ENCODE data around the gene PRR20A.
"Not testable (repeated sequence)": the region's sequence is repeated elsewhere in the genome, so short reads cannot be mapped to it uniquely, and the experiment has no call there.

PRR20A gene

GRCh38 chr13:57140235-57140968 is at the start of gene PRR20A:
Gene PRR20A (plus strand): TSS chr13:57140918. CDS start chr13:57141305, 387 bp downstream.
- not testable (repeated sequence) for H3K36me3 ChIP-seq (ENCODE audit: control insufficient read depth, insufficient read depth, low read length); H3K27me3 ChIP-seq (ENCODE audit: control insufficient read depth, insufficient read depth, low read length); H3K4me1 ChIP-seq (ENCODE audit: control insufficient read depth, insufficient read depth, low read length); H3K9me3 ChIP-seq (ENCODE audit: control insufficient read depth, low read length); H3K9ac ChIP-seq (ENCODE audit: low read length); H3K4me3 ChIP-seq (ENCODE audit: low read length)

- H3K4me3 ChIP-seq (ENCODE audit: low read length), result no peak overlapping the region
- H3K36me3 ChIP-seq (ENCODE audit: control insufficient read depth, insufficient read depth, low read length), result no peaks in the 10 kb centered on the region
- no peaks in the 10 kb centered on the region for H3K4me1 ChIP-seq (ENCODE audit: control insufficient read depth, insufficient read depth, low read length)
- H3K9me3 ChIP-seq (ENCODE audit: control insufficient read depth, low read length), result no peaks in the 10 kb centered on the region
- no peak overlapping the region for H3K9ac ChIP-seq (ENCODE audit: low read length)
- H3K27me3 ChIP-seq (ENCODE audit: control insufficient read depth, insufficient read depth, low read length), result no peaks in the 10 kb centered on the region
Measured at GRCh38 chr13:57114945-57115344, 25.8 kb upstream of the PRR20A start.

GRCh38 chr13:57123681-57124080 is 17.0 kb upstream of the PRR20A start:
- Histone ChIP-seq H3K9me3 (ENCODE audit: control insufficient read depth, low read length) (no peaks in the 10 kb centered on the region), H3K4me3 (ENCODE audit: low read length) (no peak overlapping the region), H3K36me3 (ENCODE audit: control insufficient read depth, insufficient read depth, low read length) (no peaks in the 10 kb centered on the region), H3K4me1 (ENCODE audit: control insufficient read depth, insufficient read depth, low read length) (no peaks in the 10 kb centered on the region), H3K27me3 (ENCODE audit: control insufficient read depth, insufficient read depth, low read length) (no peaks in the 10 kb centered on the region), H3K9ac (ENCODE audit: low read length) (no peak overlapping the region)

- H3K9ac ChIP-seq (ENCODE audit: low read length), result no peak overlapping the region
- H3K9me3 ChIP-seq (ENCODE audit: control insufficient read depth, low read length), result no peaks in the 10 kb centered on the region
- no peaks in the 10 kb centered on the region for H3K4me1 ChIP-seq (ENCODE audit: control insufficient read depth, insufficient read depth, low read length)
- no peak overlapping the region for H3K4me3 ChIP-seq (ENCODE audit: low read length)
- no peaks in the 10 kb centered on the region for H3K36me3 ChIP-seq (ENCODE audit: control insufficient read depth, insufficient read depth, low read length)
- H3K27me3 ChIP-seq (ENCODE audit: control insufficient read depth, insufficient read depth, low read length), result no peaks in the 10 kb centered on the region
Measured at GRCh38 chr13:57128909-57129308, 11.8 kb upstream of the PRR20A start.

- no peak overlapping the region for H3K4me3 ChIP-seq (ENCODE audit: low read length)
- H3K4me1 ChIP-seq (ENCODE audit: control insufficient read depth, insufficient read depth, low read length), result no peaks in the 10 kb centered on the region
- H3K9me3 ChIP-seq (ENCODE audit: control insufficient read depth, low read length), result no peaks in the 10 kb centered on the region
- H3K9ac ChIP-seq (ENCODE audit: low read length), result no peak overlapping the region
- no peaks in the 10 kb centered on the region for H3K36me3 ChIP-seq (ENCODE audit: control insufficient read depth, insufficient read depth, low read length)
- no peaks in the 10 kb centered on the region for H3K27me3 ChIP-seq (ENCODE audit: control insufficient read depth, insufficient read depth, low read length)
Measured at GRCh38 chr13:57136093-57136492, 4.6 kb upstream of the PRR20A start.

GRCh38 chr13:57137585-57137984 is 3.1 kb upstream of the PRR20A start:
- no peaks in the 10 kb centered on the region for H3K27me3 ChIP-seq (ENCODE audit: control insufficient read depth, insufficient read depth, low read length)

GRCh38 chr13:57138988-57139387 is 1.7 kb upstream of the PRR20A start:
- no peaks in the 10 kb centered on the region for H3K9me3 ChIP-seq (ENCODE audit: control insufficient read depth, low read length)
- H3K36me3 ChIP-seq (ENCODE audit: control insufficient read depth, insufficient read depth, low read length), result no peaks in the 10 kb centered on the region
- H3K27me3 ChIP-seq (ENCODE audit: control insufficient read depth, insufficient read depth, low read length), result no peaks in the 10 kb centered on the region
- H3K9ac ChIP-seq (ENCODE audit: low read length), result no peak overlapping the region
- no peak overlapping the region for H3K4me3 ChIP-seq (ENCODE audit: low read length)
- H3K4me1 ChIP-seq (ENCODE audit: control insufficient read depth, insufficient read depth, low read length), result no peaks in the 10 kb centered on the region

More at GRCh38 chr13:57137585-57137984, 3.1 kb upstream of the PRR20A start:
- H3K36me3 ChIP-seq (ENCODE audit: control insufficient read depth, insufficient read depth, low read length), result no peaks in the 10 kb centered on the region
- H3K4me1 ChIP-seq (ENCODE audit: control insufficient read depth, insufficient read depth, low read length), result no peaks in the 10 kb centered on the region
- H3K9ac ChIP-seq (ENCODE audit: low read length), result no peak overlapping the region
- H3K4me3 ChIP-seq (ENCODE audit: low read length), result no peak overlapping the region
- H3K9me3 ChIP-seq (ENCODE audit: control insufficient read depth, low read length), result no peaks in the 10 kb centered on the region

GRCh38 chr13:57139781-57140180 is 937 bp upstream of the PRR20A start:
- not testable (repeated sequence) for H3K36me3 ChIP-seq (ENCODE audit: control insufficient read depth, insufficient read depth, low read length); H3K4me3 ChIP-seq (ENCODE audit: low read length); H3K9me3 ChIP-seq (ENCODE audit: control insufficient read depth, low read length); H3K9ac ChIP-seq (ENCODE audit: low read length); H3K27me3 ChIP-seq (ENCODE audit: control insufficient read depth, insufficient read depth, low read length); H3K4me1 ChIP-seq (ENCODE audit: control insufficient read depth, insufficient read depth, low read length)

- not testable (repeated sequence) for H3K9me3 ChIP-seq (ENCODE audit: control insufficient read depth, low read length); H3K36me3 ChIP-seq (ENCODE audit: control insufficient read depth, insufficient read depth, low read length); H3K27me3 ChIP-seq (ENCODE audit: control insufficient read depth, insufficient read depth, low read length); H3K4me3 ChIP-seq (ENCODE audit: low read length); H3K4me1 ChIP-seq (ENCODE audit: control insufficient read depth, insufficient read depth, low read length); H3K9ac ChIP-seq (ENCODE audit: low read length)
Measured at GRCh38 chr13:57147188-57147587, 6.5 kb downstream of the PRR20A start, which contains the start of gene PRR20B. Gene PRR20B (plus strand): TSS chr13:57147488. CDS start chr13:57147875, 387 bp downstream.

- H3K4me1 ChIP-seq (ENCODE audit: control insufficient read depth, insufficient read depth, low read length); H3K9me3 ChIP-seq (ENCODE audit: control insufficient read depth, low read length); H3K4me3 ChIP-seq (ENCODE audit: low read length); H3K36me3 ChIP-seq (ENCODE audit: control insufficient read depth, insufficient read depth, low read length); H3K27me3 ChIP-seq (ENCODE audit: control insufficient read depth, insufficient read depth, low read length); H3K9ac ChIP-seq (ENCODE audit: low read length): not testable (repeated sequence)
Measured at GRCh38 chr13:57148106-57148505, 7.4 kb downstream of the PRR20A start.

GRCh38 chr13:57153761-57154160 is 13.0 kb downstream of the PRR20A start, which contains the start of gene PRR20C:
Gene PRR20C (plus strand): TSS chr13:57154061. CDS start chr13:57154448, 387 bp downstream.
- H3K4me1 ChIP-seq (ENCODE audit: control insufficient read depth, insufficient read depth, low read length); H3K27me3 ChIP-seq (ENCODE audit: control insufficient read depth, insufficient read depth, low read length); H3K9me3 ChIP-seq (ENCODE audit: control insufficient read depth, low read length); H3K36me3 ChIP-seq (ENCODE audit: control insufficient read depth, insufficient read depth, low read length); H3K9ac ChIP-seq (ENCODE audit: low read length); H3K4me3 ChIP-seq (ENCODE audit: low read length): not testable (repeated sequence)

GRCh38 chr13:57160332-57160731 is 19.6 kb downstream of the PRR20A start, which contains the start of gene PRR20D:
Gene PRR20D (plus strand): TSS chr13:57160632. CDS start chr13:57161019, 387 bp downstream.
- not testable (repeated sequence) for H3K27me3 ChIP-seq (ENCODE audit: control insufficient read depth, insufficient read depth, low read length); H3K36me3 ChIP-seq (ENCODE audit: control insufficient read depth, insufficient read depth, low read length); H3K4me3 ChIP-seq (ENCODE audit: low read length); H3K9me3 ChIP-seq (ENCODE audit: control insufficient read depth, low read length); H3K4me1 ChIP-seq (ENCODE audit: control insufficient read depth, insufficient read depth, low read length); H3K9ac ChIP-seq (ENCODE audit: low read length)

- not testable (repeated sequence) for H3K4me3 ChIP-seq (ENCODE audit: low read length); H3K27me3 ChIP-seq (ENCODE audit: control insufficient read depth, insufficient read depth, low read length); H3K9me3 ChIP-seq (ENCODE audit: control insufficient read depth, low read length); H3K36me3 ChIP-seq (ENCODE audit: control insufficient read depth, insufficient read depth, low read length); H3K9ac ChIP-seq (ENCODE audit: low read length); H3K4me1 ChIP-seq (ENCODE audit: control insufficient read depth, insufficient read depth, low read length)
Measured at GRCh38 chr13:57166897-57167296, 26.2 kb downstream of the PRR20A start, which contains the start of gene PRR20E. Gene PRR20E (plus strand): TSS chr13:57167197. CDS start chr13:57167584, 387 bp downstream.
